Measurements from ENCODE around the gene TAS1R3.
"Not testable (repeated sequence)": the region's sequence is repeated elsewhere in the genome, so short reads cannot be mapped to it uniquely, and the experiment has no call there.

TAS1R3 gene

DNA sequence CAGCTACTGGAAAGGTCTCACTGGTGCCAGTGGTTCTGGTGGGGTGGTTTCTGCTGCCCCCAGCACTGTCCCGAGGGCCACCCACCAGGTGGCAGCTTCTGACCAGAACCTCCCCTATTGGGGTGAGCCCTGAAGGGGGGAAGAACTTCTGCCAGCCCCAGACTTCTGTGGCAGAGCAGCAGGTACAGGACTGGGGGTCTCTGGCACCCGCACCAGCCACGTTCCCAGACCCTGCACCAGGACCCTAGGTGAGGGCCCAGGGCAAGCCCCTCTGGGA, 21.0 kb upstream of the TAS1R3 start:
- no peak for TF ChIP-seq ZNF274 (IDR thresholded peaks at IDR 0.05; ENCODE audit: low read depth, low read length)
- H3K4me3 ChIP-seq (ENCODE audit: low read length) = no peak overlapping the region

- no peak overlapping the region for H3K4me3 ChIP-seq (ENCODE audit: low read length)
- TF ChIP-seq ZNF274 (IDR thresholded peaks at IDR 0.05; ENCODE audit: low read depth, low read length) = no peak
Measured at GRCh38 chr1:1310476-1311053, 20.5 kb upstream of the TAS1R3 start.

DNA sequence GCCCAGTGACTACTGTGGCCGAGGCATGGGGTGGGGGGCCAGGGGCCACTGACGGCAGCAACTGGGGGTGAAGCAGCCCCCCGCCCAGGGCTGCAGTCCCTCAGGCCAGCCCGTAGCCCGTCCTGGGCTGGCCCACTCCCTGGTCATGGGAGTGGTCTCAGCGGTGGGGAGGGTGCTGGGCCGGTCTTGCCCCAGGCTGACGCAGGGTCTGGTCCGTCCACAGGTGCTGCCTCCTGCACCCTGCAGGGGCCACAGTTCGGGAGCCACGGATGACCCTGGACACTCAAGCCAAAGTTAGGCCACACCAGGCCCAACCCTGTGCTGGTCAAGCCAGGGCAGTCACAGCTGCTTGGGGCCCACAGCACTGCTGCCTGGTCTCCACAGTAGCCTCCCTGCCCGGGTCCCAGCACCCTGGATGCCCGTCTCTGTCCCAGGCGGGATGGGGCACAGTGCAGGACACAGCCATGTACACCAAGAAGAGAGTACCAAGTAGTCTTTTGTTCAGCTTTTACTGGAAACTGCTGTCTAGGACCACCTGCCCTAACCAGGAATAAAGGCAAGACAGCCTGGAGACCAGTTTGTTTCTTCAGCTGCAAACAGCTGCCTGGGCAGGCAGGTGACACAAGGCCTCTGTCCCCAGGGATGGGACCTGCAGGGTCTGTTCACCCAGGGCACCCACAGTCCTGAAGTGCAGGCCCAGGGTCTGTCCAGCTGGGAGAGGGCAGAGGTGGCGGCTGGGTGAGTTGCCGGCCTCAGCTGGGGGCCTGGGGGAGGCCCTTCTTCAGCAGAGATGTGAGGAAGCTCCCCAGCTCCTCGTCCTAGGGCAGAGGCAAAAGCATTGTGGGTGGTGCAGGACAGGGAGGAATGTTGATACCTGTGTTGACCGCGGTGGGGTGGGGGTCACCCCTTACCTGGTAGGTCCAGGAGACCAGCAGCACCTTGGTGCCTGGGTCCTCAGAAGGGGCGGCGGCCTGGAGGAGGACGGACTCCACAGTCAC, 19.7 kb upstream of the TAS1R3 start:
- no peak overlapping the region for H3K4me3 ChIP-seq (ENCODE audit: low read length)
- no peak for TF ChIP-seq ZNF274 (IDR thresholded peaks at IDR 0.05; ENCODE audit: low read depth, low read length)

GRCh38 chr1:1312450-1313314, 18.4 kb upstream of the TAS1R3 start:
- no peak overlapping the region for H3K4me3 ChIP-seq (ENCODE audit: low read length)

GRCh38 chr1:1313500-1314236, 17.4 kb upstream of the TAS1R3 start:
- TF ChIP-seq ZNF274 (IDR thresholded peaks at IDR 0.05; ENCODE audit: low read depth, low read length) = no peak
- H3K4me3 ChIP-seq (ENCODE audit: low read length) = no peak overlapping the region

More at GRCh38 chr1:1312450-1313314, 18.4 kb upstream of the TAS1R3 start:
- no peak for TF ChIP-seq ZNF274 (IDR thresholded peaks at IDR 0.05; ENCODE audit: low read depth, low read length)

DNA sequence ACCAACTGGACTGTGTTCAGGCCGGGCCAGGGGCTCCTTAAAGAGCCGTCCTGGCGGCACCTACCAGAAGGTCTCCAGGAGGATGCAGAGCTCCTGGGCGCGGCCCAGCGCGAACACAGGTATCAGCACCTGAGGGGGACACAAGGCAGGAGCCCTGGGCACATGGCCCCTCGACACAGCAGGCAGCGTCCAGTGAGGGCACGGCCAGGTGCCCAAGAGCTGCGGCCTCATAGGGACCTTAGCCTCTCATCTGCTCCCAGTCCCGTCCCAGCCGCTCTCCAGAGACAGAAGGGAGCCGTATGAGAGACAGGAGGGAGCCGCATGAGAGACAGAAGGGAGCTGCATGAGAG, 16.9 kb upstream of the TAS1R3 start:
- TF ChIP-seq ZNF274 (IDR thresholded peaks at IDR 0.05; ENCODE audit: low read depth, low read length) = no peak
- no peak overlapping the region for H3K4me3 ChIP-seq (ENCODE audit: low read length)

DNA sequence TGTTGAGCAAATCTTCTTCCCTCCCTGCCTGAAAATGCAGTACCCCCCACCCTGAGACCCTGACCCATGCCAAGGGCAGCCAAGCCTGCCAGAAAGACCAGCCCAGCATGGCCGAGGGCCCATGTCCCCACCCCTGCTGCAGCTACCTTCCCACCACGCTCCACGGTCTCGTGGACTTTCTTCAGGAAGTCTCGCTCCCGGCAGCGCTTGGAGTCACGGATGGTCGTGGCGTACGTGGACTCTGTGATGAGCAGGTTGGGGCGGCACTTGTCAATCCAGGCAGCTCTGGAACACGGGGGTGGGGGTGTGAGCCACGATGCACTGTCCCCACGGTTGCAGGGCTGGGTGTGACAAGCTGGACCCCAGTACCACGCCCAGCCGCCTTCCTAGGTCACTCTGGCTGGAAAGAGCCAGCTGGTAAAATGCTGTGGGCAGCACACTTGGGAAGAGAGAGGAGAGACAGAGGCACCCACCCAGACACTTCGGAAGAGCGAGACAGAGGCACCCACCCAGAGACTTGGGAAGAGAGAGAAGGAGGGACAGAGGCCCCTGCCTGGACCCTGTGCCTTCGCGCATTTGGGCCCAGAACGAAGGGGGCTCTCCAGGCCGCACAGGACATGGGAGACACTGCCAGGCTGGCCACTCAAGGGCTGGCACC, 16.3 kb upstream of the TAS1R3 start:
- no peak for TF ChIP-seq ZNF274 (IDR thresholded peaks at IDR 0.05; ENCODE audit: low read depth, low read length)
- H3K4me3 ChIP-seq (ENCODE audit: low read length) = no peak overlapping the region

DNA sequence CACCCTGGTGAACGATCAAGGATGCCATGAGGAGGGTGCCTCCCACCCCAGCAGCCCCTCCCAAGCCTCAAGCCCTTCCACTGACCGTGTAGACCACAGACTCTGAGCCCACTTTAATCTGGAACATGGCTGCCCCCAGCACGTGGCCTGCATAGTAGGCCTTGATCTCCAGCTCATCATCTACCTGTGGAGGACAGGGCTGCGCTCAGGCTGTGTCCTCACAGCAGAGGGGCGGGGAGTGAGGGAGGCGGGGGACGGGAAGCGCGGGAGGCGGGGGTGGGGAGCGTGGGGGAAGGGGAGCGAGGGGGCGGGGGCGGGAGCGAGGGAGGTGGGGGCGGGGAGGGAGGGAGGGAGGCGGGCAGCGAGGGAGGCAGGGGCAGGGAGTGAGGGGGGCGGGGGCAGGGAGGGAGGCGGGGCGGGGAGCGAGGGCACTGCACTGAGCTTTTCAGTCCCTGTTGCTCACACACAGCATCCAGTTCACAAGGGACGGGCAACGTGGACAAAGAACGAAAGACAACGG, 15.6 kb upstream of the TAS1R3 start:
- no peak for TF ChIP-seq ZNF274 (IDR thresholded peaks at IDR 0.05; ENCODE audit: low read depth, low read length)
- H3K4me3 ChIP-seq (ENCODE audit: low read length) = no peak overlapping the region

DNA sequence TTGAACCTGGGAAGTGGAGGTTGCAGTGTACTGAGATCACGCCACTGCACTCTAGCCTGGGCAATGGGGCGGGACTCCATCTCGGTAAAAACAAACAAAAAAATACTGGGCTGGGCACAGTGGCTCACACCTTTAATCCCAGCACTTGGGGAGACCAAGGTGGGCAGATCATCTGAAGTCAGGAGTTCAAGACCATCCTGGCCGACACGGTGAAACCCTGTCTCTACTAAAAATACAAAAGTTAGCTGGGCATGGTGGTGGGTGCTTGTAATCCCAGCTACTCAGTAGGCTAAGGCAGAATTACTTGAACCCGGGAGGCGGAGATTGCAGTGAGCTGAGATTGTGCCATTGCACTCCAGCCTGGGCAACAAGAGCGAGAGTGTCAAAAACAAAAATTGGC, 14.9 kb upstream of the TAS1R3 start:
- H3K4me3 ChIP-seq (ENCODE audit: low read length) = not testable (repeated sequence)

- no peak for TF ChIP-seq ZNF274 (IDR thresholded peaks at IDR 0.05; ENCODE audit: low read depth, low read length)
- no peak overlapping the region for H3K4me3 ChIP-seq (ENCODE audit: low read length)
Measured at GRCh38 chr1:1317420-1317819, 13.7 kb upstream of the TAS1R3 start.

DNA sequence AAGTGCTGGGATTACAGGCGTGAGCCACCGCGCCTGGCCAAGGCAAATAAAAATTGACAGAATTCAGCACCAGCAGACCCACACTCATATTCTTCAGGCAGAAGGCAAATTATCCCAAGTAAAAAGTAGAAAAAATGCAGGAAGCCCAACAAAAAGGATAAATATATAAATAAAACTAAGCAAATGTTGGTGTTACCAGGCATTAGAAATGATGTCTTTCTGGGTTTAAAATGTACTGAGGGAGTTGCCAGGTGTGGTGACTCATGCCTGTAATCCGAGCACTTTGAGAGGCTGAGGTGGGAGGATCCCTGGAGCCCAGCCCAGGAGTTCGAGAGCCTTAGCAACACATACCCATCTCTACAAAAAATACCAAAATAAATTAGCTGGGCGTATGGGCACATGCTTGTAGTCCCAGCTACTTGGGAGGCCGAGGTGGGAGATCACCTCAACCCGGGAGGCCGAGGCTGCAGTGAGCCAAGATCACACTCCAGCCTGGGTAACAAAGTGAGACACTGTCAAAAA, 12.9 kb upstream of the TAS1R3 start:
- no peak for TF ChIP-seq ZNF274 (IDR thresholded peaks at IDR 0.05; ENCODE audit: low read depth, low read length)
- H3K4me3 ChIP-seq (ENCODE audit: low read length) = no peak overlapping the region

DNA sequence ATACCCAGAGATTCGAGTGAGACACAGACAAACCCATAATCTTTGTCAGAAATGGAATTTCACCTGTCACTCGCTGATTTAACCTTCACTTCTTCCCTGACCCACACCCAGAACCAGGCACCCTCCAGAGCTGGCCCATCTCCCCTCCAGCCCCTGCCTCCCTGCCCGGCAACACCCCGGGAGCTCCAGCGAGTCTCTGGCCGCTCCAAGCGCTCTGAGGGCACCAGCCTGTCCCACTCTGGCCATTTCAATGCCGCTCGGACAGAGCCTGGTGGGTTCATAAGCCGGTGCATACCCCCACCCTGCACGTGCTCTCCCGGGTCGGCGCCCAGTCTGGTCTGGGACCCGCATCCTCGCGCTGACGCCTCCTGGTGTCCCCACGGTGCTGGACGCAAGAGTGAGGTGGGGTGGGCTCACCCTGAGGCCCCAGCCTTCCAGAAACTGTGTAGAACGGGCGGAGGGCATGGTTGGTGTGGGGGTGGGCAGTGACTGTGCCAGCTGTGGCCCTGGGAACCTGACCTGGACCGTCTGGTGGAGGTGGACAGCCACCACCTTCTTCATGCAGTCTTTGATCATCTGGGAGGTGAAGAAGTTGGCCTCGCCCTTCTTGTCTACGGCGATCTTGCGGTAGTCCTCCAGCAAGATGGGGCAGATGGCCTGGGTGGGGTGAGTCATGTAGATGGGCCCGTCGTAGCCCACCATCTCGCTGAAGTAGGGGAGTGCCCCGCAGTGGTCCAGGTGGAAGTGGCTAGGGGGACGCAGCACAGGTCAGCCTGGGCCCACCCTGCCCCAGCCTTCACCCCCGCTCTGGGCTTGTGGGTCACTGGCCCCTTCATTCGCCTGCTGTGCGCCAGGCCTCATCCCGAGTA, 12.1 kb upstream of the TAS1R3 start:
- no peak overlapping the region for H3K4me3 ChIP-seq (ENCODE audit: low read length)
- no peak for TF ChIP-seq ZNF274 (IDR thresholded peaks at IDR 0.05; ENCODE audit: low read depth, low read length)

Measured in GM08714 (cell line).